HTR-8/SVneo (cell line): ENCODE results near the gene DYNLT2.
"Not testable (repeated sequence)": the region's sequence is repeated elsewhere in the genome, so short reads cannot be mapped to it uniquely, and the experiment has no call there.

ENCODE experiments used
- DNase-seq: peaks from one replicate; pipeline ENCODE4 v3.0.0; 2011; ENCODE audit warnings: low spot score, mixed read lengths; ENCODE audit not compliant: insufficient read length
- FAIRE-seq: peaks from 2 replicates; lab custom pipeline; 2011; peaks lifted over from hg19 to GRCh38; lab: Jason Lieb, UNC

DYNLT2 gene

DNA sequence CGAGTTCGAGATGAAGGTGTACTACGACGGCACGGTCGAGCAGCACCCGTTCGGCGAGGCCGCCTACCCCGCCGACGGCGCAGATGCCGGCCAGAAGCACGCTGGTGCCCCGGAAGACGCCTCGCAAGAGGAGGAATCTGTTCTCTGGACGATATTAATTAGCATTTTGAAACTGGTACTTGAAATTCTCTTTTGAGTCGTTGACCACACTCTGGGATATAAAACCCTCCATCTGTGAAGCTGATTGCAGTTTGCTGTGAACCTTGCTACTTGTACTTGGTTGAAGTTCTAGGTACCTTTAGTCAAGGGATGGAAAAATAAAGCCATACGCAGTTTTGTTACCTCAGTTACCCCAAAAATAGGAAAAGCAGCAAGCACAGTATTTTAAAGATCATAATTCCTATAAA, 48.5 kb downstream of the DYNLT2 start:
- DNase-seq = no peak

DNA sequence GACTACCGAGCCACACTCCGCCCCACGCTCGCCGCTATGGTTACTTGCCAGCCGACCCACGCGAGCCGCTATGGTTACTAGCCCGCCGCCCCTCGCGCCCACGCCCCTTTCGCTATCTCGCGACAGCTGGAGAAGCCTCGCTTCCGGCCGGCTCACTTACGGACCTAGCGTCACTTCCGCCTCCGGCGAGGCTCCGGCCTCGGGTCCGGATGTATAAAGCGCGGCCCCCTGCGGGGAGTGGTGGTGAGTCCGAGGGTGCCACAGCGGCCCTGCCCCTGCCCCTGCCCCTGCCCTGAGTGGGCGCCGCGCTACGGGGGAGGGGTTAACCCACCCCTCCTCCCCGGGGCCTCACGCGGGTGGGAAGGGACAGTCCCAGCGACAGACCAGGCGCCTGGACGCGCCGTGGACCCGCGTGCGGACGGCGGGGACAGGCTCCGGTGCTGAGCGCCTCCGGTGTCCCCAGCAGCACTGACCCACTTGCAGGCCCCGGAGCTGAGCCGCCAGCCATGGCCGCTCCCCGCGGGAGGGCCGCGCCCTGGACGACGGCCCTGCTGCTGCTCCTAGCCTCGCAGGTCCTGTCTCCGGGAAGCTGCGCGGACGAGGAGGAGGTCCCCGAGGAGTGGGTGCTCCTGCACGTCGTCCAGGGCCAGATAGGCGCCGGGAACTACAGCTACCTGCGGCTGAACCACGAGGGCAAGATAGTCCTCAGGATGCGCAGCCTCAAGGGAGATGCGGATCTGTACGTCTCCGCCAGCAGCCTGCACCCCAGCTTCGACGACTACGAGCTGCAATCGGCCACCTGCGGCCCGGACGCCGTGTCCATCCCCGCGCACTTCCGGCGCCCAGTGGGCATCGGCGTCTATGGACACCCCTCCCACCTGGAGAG, 49.2 kb downstream of the DYNLT2 start, which contains the start of the genes C6orf120 and WDR27:
Gene C6orf120 (plus strand): TSS at position 173 of the 886 bp plus-strand sequence. CDS start 334 bp downstream, at position 507.
Gene WDR27 (minus strand): TSS at position 76 of the 886 bp plus-strand sequence. CDS start 13,024 bp downstream, outside the sequence.
- DNase-seq = peak; percentile 86
- FAIRE-seq = peak; percentile 60

More for the DNA sequence above, 48.5 kb downstream of the DYNLT2 start:
- no peak for FAIRE-seq

DNA sequence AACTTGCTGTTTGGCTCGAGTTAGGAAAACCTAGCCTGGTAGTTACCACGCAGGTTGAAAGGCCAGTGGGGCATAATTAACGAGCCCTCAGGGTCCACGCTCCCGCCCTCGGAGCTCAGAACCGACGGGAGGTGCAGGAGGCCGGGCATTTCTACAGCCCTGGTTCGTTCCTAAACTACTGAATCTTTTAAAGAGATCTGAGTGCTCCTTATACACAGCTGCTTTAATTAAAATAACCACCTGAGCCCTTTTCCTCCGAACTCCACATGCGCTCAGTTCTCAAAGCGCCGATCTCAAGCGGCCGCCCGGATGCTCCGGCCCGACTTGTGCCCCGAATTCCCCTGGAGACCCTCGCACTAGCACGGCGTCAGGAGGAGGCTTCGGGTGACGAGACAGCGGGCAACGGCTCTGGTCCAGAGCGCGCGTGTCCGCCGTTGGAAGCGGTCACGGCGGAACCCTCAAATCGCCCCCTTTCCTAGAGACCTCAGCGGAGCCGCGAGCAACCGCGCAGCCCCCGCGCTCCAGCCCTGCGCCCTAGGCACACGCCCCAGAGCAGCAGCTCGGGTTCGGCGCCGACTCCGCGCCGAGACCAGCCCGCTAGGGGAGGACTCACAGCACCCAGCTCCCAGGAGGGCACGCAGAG, 49.9 kb downstream of the DYNLT2 start:
- FAIRE-seq (no peak), DNase-seq (no peak)

GRCh38 chr6:169700296-169700695, 51.1 kb downstream of the DYNLT2 start:
- no peak for FAIRE-seq
- no peak for DNase-seq

GRCh38 chr6:169697115-169697514, 54.3 kb downstream of the DYNLT2 start:
- not testable (repeated sequence) for DNase-seq

GRCh38 chr6:169695131-169695530, 56.2 kb downstream of the DYNLT2 start:
- FAIRE-seq = no peak
- no peak for DNase-seq

More at GRCh38 chr6:169697115-169697514, 54.3 kb downstream of the DYNLT2 start:
- not testable (repeated sequence) for FAIRE-seq

DNA sequence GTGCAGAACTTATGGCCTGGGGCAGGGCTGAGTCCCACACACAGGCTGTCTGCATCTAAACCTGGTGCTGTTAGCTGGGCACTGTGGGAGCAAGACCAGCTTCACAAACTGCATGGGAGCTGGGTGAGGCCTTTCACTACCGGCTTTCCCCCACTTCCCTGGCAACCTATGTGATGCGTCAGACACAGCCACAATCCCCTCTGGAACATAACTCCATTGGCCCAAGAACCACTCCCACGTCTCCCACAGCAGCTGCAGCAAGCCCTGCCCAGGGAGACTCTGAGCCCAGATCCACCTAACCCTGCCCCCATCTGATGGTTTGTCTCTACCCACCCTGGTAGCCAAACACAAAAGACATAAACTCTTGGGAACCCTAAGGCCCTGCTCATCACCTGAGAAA, 58.9 kb downstream of the DYNLT2 start:
- DNase-seq (no peak), FAIRE-seq (no peak)

GRCh38 chr6:169691260-169691659, 60.1 kb downstream of the DYNLT2 start:
- no peak for DNase-seq
- FAIRE-seq = no peak
